Stimulated activated CD4-positive, alpha-beta T cell treated with anti-CD3 and anti-CD28 coated beads, TNF-alpha, amount 100 ng/mL, for 48 hours (primary cell): ENCODE measurements around the gene KCND3.

ENCODE experiments used
- DNase-seq, 3 donors: peaks; one replicate each; pipeline ENCODE4 v3.0.0-alpha.2; 2020; ENCODE audit warnings: low read depth in 3 of 3

Gene KCND3

DNA sequence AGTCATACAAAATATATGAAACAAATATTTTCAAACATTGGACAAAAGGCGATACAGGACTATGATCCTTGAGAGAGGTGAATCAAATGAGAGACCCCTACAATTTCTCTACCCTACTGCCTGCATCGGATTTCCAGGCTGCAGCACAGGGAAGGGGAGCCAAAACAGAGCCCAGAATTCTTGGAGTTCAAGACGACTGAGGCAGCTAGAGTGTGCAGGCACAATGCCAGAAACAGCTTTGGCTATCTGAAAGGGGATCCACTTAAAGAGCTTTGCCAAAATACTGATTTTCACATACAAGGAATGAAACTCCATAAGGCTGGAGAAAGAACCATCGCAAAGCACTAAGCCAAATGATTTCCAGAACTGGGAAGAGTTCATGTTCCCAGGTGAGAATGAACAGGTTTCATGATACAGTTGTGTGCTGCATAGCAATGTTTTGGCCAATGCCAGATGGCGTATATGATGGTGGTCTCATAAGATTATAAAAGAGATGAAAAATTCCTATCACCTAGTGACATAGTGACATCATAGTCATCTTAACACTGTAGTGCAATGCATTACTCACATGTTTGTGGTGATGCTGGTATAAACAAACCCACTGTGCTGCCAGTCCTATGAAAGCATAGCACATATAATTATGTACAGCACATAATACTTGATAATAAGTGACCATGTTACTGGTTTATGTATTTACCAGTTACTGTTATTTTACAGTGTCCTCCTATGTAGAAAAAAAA, 77.5 kb downstream of the KCND3 start:
- no peak for DNase-seq

DNA sequence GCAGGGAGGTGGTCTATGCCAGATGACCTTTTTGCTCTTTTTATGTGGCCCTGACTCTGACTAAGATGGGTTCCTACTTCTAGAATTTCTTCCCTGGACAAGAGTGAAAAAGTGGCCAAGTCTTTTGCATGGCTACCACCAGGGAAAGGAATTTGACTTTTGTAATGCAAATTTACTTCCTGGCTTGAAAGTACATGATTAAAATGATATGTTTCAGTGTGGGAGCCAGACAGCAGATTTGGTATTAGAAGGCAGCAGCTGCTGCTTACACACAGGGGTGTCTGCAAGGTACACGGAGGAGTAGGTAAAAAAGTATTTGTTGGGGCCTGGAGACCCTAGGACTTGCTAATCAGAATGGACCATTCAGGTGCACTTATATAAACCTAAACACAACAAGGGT, 78.4 kb downstream of the KCND3 start:
- no peak for DNase-seq

DNA sequence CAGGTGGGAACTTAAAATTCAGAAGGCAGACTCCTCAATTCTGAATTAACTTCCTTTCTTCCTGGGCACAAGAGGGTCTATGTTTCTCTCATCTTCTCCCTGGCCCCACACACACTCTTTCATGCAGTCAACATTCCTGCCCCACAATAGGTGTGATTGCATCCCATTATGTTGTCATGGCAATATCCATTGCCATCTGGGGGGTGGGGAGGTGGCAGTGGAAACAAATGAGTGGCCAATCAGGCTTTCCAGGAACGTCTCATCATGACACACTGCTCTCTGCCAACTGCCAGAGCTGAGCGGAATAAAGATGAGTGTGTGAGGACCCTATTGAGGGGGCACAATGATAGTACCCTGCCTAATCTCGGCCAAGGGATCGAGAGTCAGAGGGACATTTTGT, 80.4 kb downstream of the KCND3 start:
- no peak for DNase-seq

DNA sequence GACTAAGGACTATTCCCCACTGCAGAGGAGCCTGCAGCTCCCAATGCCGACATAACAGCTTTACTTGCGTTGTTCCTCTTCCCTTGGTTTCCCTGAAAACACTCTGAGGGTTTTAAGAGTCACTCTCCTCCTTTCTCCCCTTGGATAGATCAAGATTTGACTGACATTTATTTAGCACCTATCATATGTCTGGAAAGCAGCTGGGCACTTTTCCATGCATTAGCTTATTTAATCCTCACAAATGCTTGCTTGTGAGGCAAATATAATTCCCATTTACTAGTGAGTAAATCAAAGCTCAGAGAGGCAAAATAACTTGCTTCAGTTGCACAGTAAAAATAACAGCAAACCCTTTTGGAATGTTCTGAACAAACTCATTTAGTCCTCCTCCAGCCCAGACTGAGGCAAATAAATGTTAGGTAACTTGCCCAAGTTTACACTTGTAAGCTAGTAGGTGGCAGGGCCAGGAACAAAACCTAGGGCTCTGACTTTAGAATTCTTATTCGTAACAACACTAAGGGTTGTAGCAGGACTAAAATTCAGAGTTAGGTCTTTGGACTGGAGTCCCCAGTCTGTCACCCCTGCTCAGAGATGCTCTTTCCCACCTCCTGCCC, 81.4 kb downstream of the KCND3 start:
- no peak for DNase-seq

DNA sequence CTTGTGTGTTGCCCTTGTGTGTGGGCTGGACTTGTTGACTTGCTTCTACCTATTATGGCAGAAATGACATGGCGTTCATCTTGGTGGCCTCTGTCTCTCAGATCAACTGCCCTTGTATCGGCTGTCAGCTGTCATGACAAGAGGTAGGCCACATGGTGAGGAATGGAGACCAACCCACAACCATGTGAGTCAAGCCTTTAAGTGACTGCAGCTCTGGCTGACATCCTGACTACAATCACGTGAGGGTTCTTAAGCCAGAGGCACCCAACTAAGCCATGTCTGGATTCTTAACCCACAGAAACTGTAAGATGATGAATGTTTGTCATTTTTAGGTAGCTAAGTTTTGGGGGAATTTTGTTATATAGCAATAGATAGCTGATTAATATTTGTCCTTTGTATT, 82.1 kb downstream of the KCND3 start:
- DNase-seq: no peak

DNA sequence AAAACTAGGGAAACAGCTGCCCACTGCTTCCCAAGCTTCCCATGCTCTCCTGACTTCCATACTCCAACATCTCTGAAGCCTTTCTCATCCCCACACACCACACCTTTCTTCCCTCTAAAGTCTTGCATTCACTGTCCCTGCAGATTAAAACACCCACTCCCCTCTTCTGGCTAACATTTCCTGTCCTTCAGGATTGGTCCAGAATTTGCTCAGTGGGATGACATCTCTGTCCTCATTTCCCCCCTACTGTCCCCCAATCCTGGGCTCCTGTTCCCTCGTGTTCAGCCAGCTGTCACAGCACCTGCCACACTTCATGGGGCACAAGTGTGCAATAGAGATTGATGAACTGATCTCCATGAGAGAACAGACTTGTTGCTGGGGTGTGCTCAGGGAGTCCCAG, 82.7 kb downstream of the KCND3 start:
- no peak for DNase-seq

DNA sequence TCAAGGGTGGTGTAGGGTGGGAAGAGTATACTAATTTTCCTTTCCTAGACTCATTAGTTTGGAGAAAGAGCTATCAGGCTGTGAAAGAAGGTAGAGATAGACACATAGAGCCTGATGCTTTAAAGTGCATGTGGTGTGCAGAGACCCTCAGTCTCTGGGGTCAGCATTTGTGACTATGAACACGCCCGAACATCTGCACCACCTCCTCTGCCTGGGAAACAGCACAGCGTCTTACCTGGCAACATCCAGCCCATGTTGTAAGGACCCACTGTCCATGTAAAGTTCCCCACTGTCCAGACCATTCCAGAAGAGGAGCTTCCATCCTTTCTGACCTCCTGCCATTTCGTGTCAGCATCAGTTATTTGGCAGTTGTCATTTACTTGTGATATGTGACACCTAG, 83.4 kb downstream of the KCND3 start:
- no peak for DNase-seq

DNA sequence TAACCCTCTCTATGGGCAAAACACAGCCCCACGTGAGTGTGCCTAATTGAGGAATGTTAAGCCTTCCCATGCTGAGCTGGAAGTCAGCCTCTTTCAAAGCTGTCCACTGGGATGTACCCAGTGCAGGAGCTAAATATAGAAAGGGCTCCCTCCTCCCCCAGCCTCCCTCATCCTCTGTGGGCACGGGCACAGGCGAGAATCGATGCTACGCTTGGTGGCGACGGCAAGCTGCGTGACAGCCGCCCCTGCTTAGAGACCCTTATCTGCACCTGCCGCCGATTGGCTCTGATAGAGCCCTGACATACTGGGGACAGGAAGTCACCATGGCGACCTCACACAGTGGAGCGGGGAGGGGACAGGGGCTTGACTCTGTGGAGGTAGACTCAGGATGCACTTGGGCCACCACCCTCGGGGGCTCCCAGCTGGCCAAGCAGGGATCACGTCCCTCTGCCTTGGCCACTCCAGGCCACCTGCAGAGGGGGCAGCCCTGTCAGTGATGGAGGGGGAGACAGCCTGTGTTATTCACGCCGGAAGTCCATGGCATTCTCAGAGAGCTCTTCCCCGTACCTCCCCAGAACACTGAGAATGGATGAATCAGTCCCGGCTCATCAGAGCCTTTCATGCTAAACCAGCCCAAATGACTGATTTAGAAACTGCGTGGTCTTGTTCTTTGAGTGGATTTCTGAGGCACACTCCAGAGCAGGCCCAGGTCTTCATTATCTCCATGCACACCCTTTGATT, 84.8 kb downstream of the KCND3 start:
- peak; percentile 15 to 16 (median 16) for DNase-seq

DNA sequence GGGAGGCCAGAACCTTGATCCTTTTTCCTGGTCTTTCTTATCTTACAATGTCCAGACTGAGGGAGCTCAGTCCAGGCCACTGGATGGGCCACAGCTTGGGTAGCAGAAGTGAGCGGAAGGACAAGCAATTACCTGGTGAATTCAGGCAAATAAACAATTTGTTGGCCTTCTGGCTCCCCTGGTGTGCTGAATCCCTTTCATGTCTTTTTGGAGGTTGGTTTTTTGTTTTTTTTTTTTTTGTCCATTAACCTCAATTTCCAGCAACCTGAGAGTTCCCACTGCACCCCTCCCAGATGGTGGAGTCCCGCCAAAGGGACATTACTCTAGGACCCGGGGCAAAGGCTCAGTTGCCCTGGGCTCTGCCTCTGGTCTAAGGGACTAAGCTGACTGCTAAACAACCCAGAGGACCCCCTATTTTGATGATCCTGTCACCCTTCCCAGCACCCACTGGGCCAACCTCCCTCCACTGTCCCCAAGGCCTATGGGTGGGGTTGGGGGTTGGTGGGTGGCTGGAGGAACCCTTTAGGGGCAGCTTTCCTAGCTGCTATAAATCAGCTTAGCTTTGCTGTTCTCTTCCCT, 85.5 kb downstream of the KCND3 start:
- no peak for DNase-seq

DNA sequence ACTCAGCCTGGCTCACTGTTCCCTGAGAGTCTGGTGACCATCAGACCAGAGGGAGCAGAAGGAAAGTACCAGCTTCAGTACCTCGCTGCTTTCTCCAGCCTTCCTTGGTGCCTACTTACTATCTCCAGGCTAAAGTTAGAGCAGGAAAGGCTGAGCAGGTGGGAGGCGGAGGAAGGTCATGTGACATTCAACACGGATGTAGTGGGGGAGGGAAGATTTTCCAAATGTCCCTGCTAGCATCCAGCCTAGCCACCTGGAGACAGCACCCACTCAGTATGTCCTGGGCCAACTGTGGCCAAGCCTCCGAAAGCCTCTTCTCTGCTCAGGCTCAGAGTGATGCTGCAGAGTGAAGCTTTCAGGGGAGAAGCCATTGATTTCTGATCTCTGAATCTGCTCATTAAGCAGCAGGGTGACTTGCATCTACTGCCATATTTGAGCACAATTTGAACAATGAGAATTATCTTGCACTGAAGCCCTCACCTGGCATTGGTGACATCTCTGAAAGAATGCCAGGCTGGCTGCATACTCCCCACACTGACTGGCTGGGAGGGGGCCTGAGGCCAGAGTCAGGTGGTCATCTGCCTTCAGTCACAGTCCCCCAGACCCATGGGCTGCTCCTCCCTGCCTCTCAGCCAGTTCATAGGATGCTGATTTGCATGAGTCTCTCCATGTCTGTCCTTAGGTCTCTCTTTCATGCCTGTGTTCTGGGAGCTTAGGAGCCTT, 86.2 kb downstream of the KCND3 start:
- DNase-seq: no peak

DNA sequence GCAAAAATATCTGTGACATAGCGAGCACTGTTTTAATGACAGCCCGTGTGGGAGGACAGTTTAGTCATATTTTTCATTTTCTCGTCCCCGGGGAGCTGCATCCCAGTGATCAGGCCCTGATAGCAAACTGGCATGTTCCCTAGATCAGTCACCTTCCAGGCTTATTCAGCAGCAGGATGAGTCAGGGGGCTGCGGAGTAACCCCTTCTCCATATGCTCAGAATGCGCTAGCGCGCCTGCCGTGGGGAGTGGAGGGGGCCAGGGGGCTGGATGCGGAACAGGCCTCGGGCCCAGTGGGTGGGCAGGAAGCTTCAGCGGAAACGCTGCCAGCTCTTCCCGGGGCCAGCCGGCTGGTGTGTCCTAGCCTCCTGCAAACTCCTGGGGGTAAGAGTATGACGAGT, 94.0 kb downstream of the KCND3 start:
- no peak for DNase-seq

DNA sequence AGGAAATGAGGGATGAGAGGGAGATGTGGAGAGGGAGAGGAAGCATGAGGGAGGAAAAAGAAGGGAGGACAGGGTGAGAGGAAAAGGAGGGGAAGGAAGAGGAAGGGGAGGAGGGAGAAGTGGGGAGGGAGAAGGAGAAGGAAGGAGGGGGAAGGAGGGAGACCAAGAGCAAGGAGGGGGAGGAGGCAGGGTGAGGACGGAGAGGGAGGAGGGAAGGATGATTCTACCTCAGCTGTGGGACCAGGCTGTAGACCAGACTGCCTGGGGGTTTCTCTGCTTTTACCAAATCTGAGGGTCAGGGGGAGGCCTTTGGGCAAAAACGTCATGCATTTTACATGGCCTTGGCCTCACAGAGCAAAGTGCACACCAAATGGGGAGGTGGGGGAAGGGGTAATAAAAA, 94.5 kb downstream of the KCND3 start:
- DNase-seq: no peak

DNA sequence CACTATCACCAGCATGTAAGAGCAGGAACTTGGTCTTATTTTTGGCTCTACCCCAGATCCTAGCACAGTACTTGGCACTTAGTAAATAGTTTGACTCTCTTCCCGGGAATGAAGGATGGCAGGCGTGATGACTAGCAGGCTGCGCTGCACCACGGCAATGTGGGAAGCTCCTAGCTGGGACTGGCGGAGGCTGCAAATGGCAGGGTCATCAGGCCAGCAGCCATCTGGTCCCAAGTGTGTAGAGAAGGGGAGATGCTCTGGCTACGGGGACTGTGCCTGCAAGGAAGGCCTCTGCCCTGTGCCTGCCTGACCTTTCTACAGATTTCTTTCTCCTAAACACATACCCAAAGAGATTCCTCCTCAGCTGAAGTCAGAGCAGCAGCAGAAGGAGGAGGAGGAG, 95.0 kb downstream of the KCND3 start:
- no peak for DNase-seq

DNA sequence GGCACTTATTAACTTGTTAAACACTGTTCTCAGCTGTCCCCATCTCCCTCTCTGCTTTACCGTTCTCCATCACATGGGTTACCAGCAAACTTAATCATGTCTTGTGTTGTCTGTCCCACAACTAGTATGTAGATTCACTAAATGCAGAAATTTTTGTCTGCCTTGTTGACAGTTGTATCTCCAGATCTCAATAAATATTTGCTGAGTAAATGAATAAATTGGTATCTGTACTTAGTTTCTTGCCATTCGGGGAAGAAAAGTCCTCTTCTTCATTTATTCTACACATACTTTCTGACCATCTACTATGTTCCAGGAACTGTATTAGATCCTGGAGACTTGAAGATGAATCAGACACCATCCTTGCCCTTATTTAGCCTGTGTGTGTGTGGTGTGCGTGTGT, 97.9 kb downstream of the KCND3 start:
- no peak for DNase-seq

DNA sequence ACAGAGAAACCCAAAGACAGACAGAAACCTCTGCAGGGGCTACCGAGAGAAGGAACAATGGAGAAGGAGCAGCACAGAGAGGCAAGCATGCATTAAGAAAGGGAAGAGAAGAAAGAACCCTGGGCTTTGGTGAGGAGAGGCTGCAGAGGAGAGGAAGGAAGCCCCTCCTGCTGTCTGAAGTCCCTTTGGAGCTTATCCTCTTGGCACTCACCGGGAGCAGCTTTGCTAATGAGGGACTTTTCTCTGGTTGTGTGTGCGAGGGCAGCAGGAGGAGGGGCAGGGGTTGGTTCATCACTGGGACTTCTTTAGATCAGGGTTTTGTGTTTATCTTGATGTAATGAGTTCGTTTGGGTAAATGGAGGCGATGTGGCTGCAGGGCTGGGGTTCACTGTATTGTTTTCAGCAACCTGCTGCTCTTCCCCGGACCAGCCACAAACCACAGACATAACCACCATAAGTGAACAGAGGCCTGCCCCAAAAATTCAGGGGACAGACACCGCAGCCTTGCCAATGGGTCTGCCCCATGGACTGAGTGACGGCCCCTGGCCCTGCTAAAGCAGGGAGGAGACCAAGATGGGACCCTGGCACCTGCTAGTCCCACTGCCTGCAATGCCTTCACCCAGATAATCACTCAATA, 100.6 kb downstream of the KCND3 start:
- no peak for DNase-seq

DNA sequence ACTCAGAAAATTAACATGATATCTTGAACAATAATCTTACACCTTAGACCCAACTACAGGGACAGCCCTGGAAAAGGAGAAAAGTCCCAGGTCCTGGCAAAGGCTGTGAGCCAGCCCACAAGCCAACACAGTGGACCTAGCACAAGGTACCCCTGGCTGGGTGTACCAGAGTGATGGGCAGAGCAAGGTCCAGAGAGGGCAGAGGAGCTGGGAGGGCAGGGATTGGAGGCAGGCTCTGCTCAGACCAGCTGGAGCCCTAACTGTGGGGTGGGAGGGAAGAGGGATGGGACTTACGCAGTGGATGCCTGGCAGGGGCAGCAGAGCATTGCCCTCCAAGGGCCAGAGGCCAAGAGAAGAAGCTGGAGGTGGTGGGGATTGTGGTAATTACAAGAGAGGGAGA, 101.6 kb downstream of the KCND3 start:
- DNase-seq: no peak

DNA sequence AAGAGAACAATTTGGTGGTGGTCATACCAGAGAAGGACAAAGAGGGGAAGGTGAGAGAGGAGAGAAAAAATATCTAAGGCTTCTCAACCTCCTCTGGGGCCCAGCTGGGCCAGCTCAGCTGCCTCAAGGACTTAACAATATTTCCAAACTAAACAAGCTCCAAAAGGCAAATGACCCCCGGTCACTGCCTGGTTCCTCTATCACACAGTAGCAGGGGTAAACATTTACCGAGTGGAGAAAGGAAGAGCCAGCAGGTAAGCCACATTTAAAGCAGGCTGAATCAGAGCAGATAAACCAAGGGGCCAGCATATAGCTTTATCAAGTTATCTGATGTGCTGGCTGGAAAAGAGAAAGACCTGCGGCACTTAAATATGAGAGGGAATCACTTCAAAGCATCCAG, 102.1 kb downstream of the KCND3 start:
- no peak for DNase-seq

DNA sequence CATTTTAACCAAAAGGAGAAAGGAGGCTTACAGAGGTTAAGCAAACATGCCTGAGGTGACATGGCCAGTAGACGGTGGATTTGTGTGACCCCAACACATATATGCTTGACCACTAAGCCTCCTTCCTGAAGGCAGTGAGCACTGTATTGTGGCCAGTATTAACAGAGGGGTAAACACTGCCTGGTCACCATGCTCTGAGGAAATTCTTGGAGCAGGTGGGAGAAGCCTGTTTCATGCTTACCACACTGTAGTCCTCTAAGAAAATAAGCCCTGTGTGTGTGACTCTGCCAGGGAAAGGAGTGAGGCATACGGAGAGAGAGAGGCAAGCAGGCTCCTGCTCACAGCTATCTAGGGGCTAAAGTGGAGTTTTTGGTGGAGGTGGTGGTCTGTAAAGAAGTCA, 102.7 kb downstream of the KCND3 start:
- no peak for DNase-seq

DNA sequence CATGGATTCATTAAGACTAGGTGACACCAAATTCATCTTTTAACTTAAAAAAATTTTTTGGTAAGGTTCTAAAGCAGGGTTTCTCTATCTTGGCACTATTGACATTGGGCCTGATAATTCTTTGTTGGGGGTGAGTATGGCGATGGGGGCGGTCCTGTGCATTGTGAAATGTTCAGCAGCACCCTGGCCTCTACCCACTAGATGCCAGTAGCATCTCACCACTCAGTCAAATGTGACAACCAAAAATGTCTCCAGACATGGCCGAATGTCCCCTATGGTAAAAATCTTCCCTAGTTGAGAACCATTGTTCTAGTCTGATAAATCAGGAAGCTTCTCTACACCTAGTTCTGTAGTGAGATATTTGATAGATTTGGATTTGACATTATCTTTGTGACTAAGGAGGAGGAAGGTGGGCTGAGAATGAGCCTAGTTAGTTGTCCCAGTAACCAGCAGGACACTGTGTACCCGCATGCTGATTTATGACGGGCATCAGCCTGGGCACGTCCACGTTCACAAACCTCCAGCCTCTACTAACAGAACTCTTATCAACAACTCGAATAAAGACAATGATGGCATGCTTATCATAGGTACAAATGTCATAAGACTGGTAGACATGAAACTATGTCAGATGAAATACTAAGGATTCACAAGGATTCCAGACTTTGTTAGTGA, 104.6 kb downstream of the KCND3 start:
- no peak for DNase-seq

DNA sequence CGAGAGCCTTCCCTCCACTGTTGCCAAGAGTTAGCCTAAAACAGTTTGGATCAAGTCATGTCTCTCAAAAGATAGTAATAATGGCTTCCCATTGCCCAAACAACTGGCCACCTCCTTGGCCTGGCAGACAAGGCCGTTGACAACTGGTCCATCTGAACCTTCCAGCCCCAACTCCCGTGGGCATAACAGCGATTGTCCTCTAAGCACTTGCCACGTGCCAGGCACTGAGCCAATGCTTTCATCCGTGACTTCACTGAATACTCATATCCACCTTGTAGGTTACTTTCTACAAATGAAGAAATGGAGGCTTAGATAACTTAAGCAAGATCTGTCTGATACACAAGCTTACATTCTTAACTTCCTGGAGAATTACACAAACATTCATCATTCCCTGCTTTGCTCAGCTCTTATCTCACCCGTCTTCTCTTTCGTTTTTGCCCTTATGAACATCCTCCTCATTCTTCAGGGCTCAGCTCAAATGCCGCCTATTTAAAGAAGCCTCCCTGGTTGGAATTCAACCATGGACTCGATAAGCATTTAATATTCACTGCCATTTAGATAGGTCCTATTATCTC, 106.4 kb downstream of the KCND3 start:
- no peak for DNase-seq

DNA sequence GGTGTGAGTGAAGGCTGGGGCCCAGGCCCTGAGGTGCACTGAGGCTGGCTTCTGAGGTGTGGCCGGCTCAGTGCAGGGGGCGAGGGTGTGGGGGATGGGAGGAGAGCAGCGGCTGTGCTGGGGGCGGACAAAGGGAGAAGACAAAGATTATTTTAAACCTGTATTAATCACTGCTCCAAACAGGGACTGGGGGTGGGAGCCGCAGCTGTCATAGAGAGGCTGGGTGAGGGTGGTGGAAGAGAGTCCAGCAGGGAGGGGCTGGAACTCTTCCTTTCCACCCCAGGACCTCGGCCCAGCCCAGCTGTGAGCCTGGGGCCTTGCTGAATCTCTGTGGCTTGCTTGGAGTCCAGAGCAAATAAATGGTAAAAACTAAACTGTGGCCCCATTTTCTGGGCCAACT, 106.9 kb downstream of the KCND3 start:
- DNase-seq: no peak
